Glutamatergic neuron (in vitro differentiated cells): ENCODE data around the gene MKLN1. TPM values are rescaled to one million over a fixed set of nuclear protein-coding genes. Genes with fewer than 3 reads are reported as not detected.
A peak's percentile ranks its signal among the peaks of the same experiment; 100 is the strongest.

Experiments
- DNase-seq: peaks from one replicate; pipeline ENCODE4 v3.0.0; 2022
- H3K27ac Mint-ChIP-seq: one replicate; pipeline ENCODE4 v1.8.0; 2020; ENCODE audit warnings: mild to moderate bottlenecking, mixed read lengths, inconsistent platforms; ENCODE audit not compliant: unreplicated experiment
- H3K27me3 Mint-ChIP-seq: one replicate; pipeline ENCODE4 v1.8.0; 2020; ENCODE audit warnings: mild to moderate bottlenecking, moderate library complexity, mixed read lengths, inconsistent platforms; ENCODE audit not compliant: unreplicated experiment
- H3K36me3 Mint-ChIP-seq: one replicate; pipeline ENCODE4 v1.8.0; 2020; ENCODE audit warnings: mild to moderate bottlenecking, mixed read lengths, inconsistent platforms; ENCODE audit not compliant: unreplicated experiment
- H3K4me1 Mint-ChIP-seq: one replicate; pipeline ENCODE4 v1.8.0; 2020; ENCODE audit warnings: mild to moderate bottlenecking, low read depth, mixed read lengths, inconsistent platforms; ENCODE audit not compliant: unreplicated experiment
- H3K4me3 Mint-ChIP-seq: one replicate; pipeline ENCODE4 v1.8.0; 2020; ENCODE audit warnings: mild to moderate bottlenecking, mixed read lengths, inconsistent platforms; ENCODE audit not compliant: unreplicated experiment
- H3K9me3 Mint-ChIP-seq: one replicate; pipeline ENCODE4 v1.8.0; 2020; ENCODE audit warnings: mild to moderate bottlenecking, moderate library complexity, mixed read lengths, inconsistent platforms; ENCODE audit not compliant: unreplicated experiment
- total RNA-seq: library from RNA; stranded (reverse); fragmentation: NEBNext Ultra II Directional; extraction: Animal tissue kit (Norgen Biotek cat#: 25700); gene quantifications from one replicate; pipeline ENCODE4 v1.2.1, GENCODE V29; 2021; ENCODE audit not compliant: unreplicated experiment
- TF ChIP-seq, protein P1 (sequence below): fragments of 200-600 bp; sonication (generic); IDR thresholded peaks from one replicate; pipeline ENCODE4 v1.5.0; 2021; ENCODE audit not compliant: partially characterized antibody, unreplicated experiment

Gene MKLN1
- total RNA-seq, 1 donor from 2014 or later = 36.7 TPM

DNA sequence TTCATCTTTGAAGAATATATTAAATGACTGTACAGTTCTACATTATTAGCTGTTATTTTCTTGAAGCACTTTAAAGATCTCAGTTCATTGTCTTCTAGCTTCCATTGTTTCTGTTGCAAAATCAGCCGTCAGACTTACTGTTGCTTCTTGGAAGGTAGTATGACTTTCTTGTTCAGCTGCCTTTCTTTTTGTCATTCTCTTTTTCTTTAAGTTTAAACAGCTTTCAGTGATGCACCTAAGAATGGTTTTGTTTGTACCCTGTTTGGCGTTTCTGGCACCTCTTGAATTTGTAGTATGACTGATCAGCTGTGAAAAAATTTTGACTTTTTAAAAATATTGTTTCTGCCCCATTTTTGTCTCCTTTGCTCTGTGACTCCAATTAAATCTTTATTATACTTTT, 9.3 kb downstream of the MKLN1 start:
- TF ChIP-seq, protein P1, sequence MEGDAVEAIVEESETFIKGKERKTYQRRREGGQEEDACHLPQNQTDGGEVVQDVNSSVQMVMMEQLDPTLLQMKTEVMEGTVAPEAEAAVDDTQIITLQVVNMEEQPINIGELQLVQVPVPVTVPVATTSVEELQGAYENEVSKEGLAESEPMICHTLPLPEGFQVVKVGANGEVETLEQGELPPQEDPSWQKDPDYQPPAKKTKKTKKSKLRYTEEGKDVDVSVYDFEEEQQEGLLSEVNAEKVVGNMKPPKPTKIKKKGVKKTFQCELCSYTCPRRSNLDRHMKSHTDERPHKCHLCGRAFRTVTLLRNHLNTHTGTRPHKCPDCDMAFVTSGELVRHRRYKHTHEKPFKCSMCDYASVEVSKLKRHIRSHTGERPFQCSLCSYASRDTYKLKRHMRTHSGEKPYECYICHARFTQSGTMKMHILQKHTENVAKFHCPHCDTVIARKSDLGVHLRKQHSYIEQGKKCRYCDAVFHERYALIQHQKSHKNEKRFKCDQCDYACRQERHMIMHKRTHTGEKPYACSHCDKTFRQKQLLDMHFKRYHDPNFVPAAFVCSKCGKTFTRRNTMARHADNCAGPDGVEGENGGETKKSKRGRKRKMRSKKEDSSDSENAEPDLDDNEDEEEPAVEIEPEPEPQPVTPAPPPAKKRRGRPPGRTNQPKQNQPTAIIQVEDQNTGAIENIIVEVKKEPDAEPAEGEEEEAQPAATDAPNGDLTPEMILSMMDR = no peak
- no peaks in the 10 kb centered on the region for H3K27me3 Mint-ChIP-seq
- no peak for DNase-seq
- H3K36me3 Mint-ChIP-seq = peaks cover 9% of the 10 kb centered on the region
- H3K4me1 Mint-ChIP-seq = peaks cover 3% of the 10 kb centered on the region
- no peak overlapping the region for H3K4me3 Mint-ChIP-seq
- peaks cover 3% of the 10 kb centered on the region for H3K9me3 Mint-ChIP-seq
- no peak overlapping the region for H3K27ac Mint-ChIP-seq

DNA sequence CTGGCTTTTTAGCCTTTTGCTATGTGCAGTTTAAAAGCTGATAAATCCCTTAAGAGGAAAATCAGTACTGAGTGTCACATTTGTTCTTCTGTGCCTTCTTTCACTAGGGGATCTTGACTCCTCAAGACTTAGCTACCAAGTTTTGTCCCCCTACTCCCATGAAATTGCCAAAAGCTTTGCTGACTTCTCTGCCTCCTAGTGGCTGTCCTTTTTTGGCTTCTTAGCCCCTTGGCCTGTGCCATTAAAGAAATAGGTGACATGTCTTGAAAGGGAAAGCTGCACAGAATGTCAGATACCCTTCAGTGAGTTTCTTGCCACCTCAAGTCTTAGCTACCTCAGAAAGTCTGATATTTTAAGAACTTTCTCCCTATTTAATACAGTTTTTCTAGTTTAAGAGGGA, 10.5 kb downstream of the MKLN1 start:
- Mint-ChIP-seq H3K27ac (peak overlapping the region; percentile 1), H3K27me3 (no peaks in the 10 kb centered on the region), H3K36me3 (peaks cover 9% of the 10 kb centered on the region), H3K4me3 (no peak overlapping the region), H3K9me3 (peaks cover 3% of the 10 kb centered on the region), H3K4me1 (peaks cover 3% of the 10 kb centered on the region)
- no peak for DNase-seq
- TF ChIP-seq, protein P1 = no peak

DNA sequence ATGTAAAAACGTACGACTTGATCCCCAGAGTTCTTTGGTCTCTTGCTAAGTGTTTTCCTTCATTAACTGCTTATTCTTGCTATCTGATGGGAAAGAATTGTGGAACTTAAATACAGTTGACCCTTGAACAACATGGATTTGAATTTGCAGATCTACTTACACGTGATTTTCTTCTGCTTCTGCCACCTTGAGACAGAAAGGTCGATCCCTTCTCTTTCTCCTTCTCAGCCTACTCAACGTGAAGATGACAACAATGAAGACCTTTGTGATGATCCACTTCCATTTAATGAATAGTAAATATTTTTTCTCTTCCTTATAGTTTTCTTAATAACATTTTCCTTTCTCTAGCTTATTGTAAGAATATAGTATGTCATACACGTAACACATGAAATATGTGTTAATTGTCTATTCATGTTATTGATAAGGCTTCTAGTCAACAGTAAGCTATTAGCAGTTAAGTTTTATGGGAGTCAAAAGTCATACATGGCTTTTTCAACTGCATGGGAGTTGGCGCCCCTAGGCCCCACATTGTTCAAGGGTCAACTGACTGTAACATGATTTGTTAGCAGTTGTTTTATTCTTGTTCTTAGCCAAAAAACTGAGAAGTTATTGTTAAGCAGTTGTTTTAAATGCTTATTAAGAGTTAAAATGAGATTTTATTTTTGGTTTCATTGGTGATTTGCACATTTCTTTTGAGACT, 11.2 kb downstream of the MKLN1 start:
- no peak overlapping the region for H3K4me3 Mint-ChIP-seq
- peaks cover 9% of the 10 kb centered on the region for H3K36me3 Mint-ChIP-seq
- TF ChIP-seq, protein P1 = no peak
- H3K27ac Mint-ChIP-seq = peak overlapping the region; percentile 44
- no peaks in the 10 kb centered on the region for H3K27me3 Mint-ChIP-seq
- peaks cover 3% of the 10 kb centered on the region for H3K9me3 Mint-ChIP-seq
- no peak for DNase-seq
- peaks cover 3% of the 10 kb centered on the region for H3K4me1 Mint-ChIP-seq

DNA sequence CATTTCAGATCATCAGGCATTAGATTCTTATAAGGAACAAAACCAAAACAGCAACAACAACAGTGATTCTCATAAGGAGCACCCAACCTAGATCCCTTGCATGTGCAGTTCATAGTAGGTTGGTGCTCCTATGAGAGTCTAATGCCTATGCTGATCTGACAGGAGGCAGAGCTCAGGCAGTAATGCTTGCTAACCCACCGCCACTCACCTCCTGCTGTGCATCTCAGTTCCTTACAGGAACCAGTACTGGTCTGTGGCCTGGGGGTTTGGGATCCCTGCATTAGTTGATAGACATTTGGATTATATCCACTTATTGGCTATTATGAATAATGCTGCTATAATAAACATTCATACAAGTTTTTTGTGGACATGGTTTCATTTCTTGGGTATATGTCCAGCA, 14.0 kb downstream of the MKLN1 start:
- peak; percentile 18 for DNase-seq
- Mint-ChIP-seq H3K27ac (peak overlapping the region; percentile 28), H3K4me1 (peaks cover 4% of the 10 kb centered on the region), H3K9me3 (peaks cover 3% of the 10 kb centered on the region), H3K4me3 (no peak overlapping the region), H3K36me3 (peaks cover 8% of the 10 kb centered on the region), H3K27me3 (no peaks in the 10 kb centered on the region)
- TF ChIP-seq, protein P1 = no peak

DNA sequence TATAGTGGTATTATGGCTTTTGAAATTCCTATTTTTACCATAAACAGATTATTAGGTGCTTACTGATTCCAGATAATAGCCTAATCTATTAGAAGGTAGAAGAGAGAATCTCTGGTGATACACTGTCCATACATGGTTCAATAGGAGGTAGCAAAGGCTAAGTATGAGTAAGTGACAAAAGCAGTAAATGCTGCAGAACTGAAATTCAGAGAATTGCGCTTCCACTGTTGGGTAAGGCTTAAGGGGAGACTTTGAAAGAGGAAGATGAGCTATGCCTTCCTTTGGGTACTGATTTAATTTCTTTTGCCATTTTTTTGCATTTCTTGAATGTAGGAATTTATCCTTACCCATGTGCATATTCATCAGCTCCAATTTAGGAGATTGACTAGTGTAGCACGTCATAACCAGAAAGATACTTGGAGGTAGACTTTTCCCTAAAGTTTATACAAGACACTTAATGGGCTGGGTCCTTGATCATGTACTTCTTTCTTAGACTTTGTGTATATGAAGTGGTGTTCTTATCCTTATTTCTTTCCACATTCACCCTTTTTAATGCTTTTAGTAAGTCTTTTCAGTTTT, 15.3 kb downstream of the MKLN1 start:
- no peak overlapping the region for H3K27ac Mint-ChIP-seq
- TF ChIP-seq, protein P1 = no peak
- H3K9me3 Mint-ChIP-seq = no peaks in the 10 kb centered on the region

More for the DNA sequence above, 15.3 kb downstream of the MKLN1 start:
- Mint-ChIP-seq H3K4me1 (peaks cover 16% of the 10 kb centered on the region), H3K36me3 (no peaks in the 10 kb centered on the region), H3K27me3 (peaks cover 2% of the 10 kb centered on the region), H3K4me3 (no peak overlapping the region)
- DNase-seq = no peak
